Measurements from ENCODE around the gene MOCOS.

Gene MOCOS

GRCh38 chr18:36255072-36255698 is 67.9 kb downstream of the MOCOS start:
- Histone ChIP-seq H3K4me1 (ENCODE audit: insufficient read depth, low read length) (no peaks in the 10 kb centered on the region), H3K9me3 (ENCODE audit: insufficient read depth, low read depth, low read length) (no peaks in the 10 kb centered on the region), H3K9ac (ENCODE audit: low read depth, low read length) (no peak overlapping the region), H3K27me3 (ENCODE audit: insufficient read depth, low read length) (no peaks in the 10 kb centered on the region), H3K36me3 (ENCODE audit: insufficient read depth, low read depth, low read length) (no peaks in the 10 kb centered on the region), H3K27ac (ENCODE audit: low read length) (no peak overlapping the region), H3K4me3 (ENCODE audit: low read length) (no peak overlapping the region)

GRCh38 chr18:36256094-36256493 is 68.8 kb downstream of the MOCOS start:
- Histone ChIP-seq H3K27ac (ENCODE audit: low read length) (no peak overlapping the region), H3K9ac (ENCODE audit: low read depth, low read length) (no peak overlapping the region), H3K9me3 (ENCODE audit: insufficient read depth, low read depth, low read length) (no peaks in the 10 kb centered on the region), H3K4me1 (ENCODE audit: insufficient read depth, low read length) (no peaks in the 10 kb centered on the region), H3K27me3 (ENCODE audit: insufficient read depth, low read length) (no peaks in the 10 kb centered on the region), H3K36me3 (ENCODE audit: insufficient read depth, low read depth, low read length) (no peaks in the 10 kb centered on the region), H3K4me3 (ENCODE audit: low read length) (no peak overlapping the region)

- Histone ChIP-seq H3K27me3 (ENCODE audit: insufficient read depth, low read length) (no peaks in the 10 kb centered on the region), H3K27ac (ENCODE audit: low read length) (no peak overlapping the region), H3K36me3 (ENCODE audit: insufficient read depth, low read depth, low read length) (no peaks in the 10 kb centered on the region), H3K4me3 (ENCODE audit: low read length) (no peak overlapping the region), H3K4me1 (ENCODE audit: insufficient read depth, low read length) (no peaks in the 10 kb centered on the region; the same call in 1 of the 2 replicates), H3K9ac (ENCODE audit: low read depth, low read length) (no peak overlapping the region), H3K9me3 (ENCODE audit: insufficient read depth, low read depth, low read length) (no peaks in the 10 kb centered on the region)
These were observed 75.7 kb downstream of the MOCOS start for GRCh38 chr18:36262971-36263370.

- no peak overlapping the region for H3K4me3 ChIP-seq (ENCODE audit: low read length)
- no peaks in the 10 kb centered on the region; the same call in 1 of the 2 replicates for H3K4me1 ChIP-seq (ENCODE audit: insufficient read depth, low read length)
- H3K9me3 ChIP-seq (ENCODE audit: insufficient read depth, low read depth, low read length): no peaks in the 10 kb centered on the region
- H3K36me3 ChIP-seq (ENCODE audit: insufficient read depth, low read depth, low read length): no peaks in the 10 kb centered on the region
- no peak overlapping the region for H3K9ac ChIP-seq (ENCODE audit: low read depth, low read length)
- H3K27me3 ChIP-seq (ENCODE audit: insufficient read depth, low read length): no peaks in the 10 kb centered on the region
- no peak overlapping the region for H3K27ac ChIP-seq (ENCODE audit: low read length)
These were observed 77.0 kb downstream of the MOCOS start for GRCh38 chr18:36264283-36264682.

- H3K4me1 ChIP-seq (ENCODE audit: insufficient read depth, low read length): no peaks in the 10 kb centered on the region; the same call in 1 of the 2 replicates
- no peaks in the 10 kb centered on the region for H3K9me3 ChIP-seq (ENCODE audit: insufficient read depth, low read depth, low read length)
- H3K27me3 ChIP-seq (ENCODE audit: insufficient read depth, low read length): no peaks in the 10 kb centered on the region
- no peak overlapping the region for H3K9ac ChIP-seq (ENCODE audit: low read depth, low read length)
- no peak overlapping the region for H3K4me3 ChIP-seq (ENCODE audit: low read length)
- H3K36me3 ChIP-seq (ENCODE audit: insufficient read depth, low read depth, low read length): no peaks in the 10 kb centered on the region
- no peak overlapping the region for H3K27ac ChIP-seq (ENCODE audit: low read length)
These were observed 77.7 kb downstream of the MOCOS start for GRCh38 chr18:36265015-36265414.

GRCh38 chr18:36269157-36269556 is 81.9 kb downstream of the MOCOS start:
- Histone ChIP-seq H3K27me3 (ENCODE audit: insufficient read depth, low read length) (no peaks in the 10 kb centered on the region), H3K4me1 (ENCODE audit: insufficient read depth, low read length) (no peaks in the 10 kb centered on the region; the same call in 1 of the 2 replicates), H3K27ac (ENCODE audit: low read length) (no peak overlapping the region), H3K4me3 (ENCODE audit: low read length) (no peak overlapping the region), H3K9ac (ENCODE audit: low read depth, low read length) (no peak overlapping the region), H3K9me3 (ENCODE audit: insufficient read depth, low read depth, low read length) (no peaks in the 10 kb centered on the region), H3K36me3 (ENCODE audit: insufficient read depth, low read depth, low read length) (no peaks in the 10 kb centered on the region)

- Histone ChIP-seq H3K4me3 (ENCODE audit: low read length) (no peak overlapping the region), H3K9me3 (ENCODE audit: insufficient read depth, low read depth, low read length) (no peaks in the 10 kb centered on the region), H3K9ac (ENCODE audit: low read depth, low read length) (no peak overlapping the region), H3K4me1 (ENCODE audit: insufficient read depth, low read length) (no peaks in the 10 kb centered on the region; the same call in 1 of the 2 replicates), H3K36me3 (ENCODE audit: insufficient read depth, low read depth, low read length) (no peaks in the 10 kb centered on the region), H3K27ac (ENCODE audit: low read length) (no peak overlapping the region), H3K27me3 (ENCODE audit: insufficient read depth, low read length) (no peaks in the 10 kb centered on the region)
These were observed 83.9 kb downstream of the MOCOS start for GRCh38 chr18:36271153-36271552.

- no peak overlapping the region for H3K4me3 ChIP-seq (ENCODE audit: low read length)
- no peaks in the 10 kb centered on the region for H3K4me1 ChIP-seq (ENCODE audit: insufficient read depth, low read length)
These were observed 86.0 kb downstream of the MOCOS start for GRCh38 chr18:36273347-36273746.

GRCh38 chr18:36274083-36274715 is 86.9 kb downstream of the MOCOS start:
- Histone ChIP-seq H3K27me3 (ENCODE audit: insufficient read depth, low read length) (no peaks in the 10 kb centered on the region), H3K9me3 (ENCODE audit: insufficient read depth, low read depth, low read length) (no peaks in the 10 kb centered on the region), H3K9ac (ENCODE audit: low read depth, low read length) (no peak overlapping the region), H3K27ac (ENCODE audit: low read length) (no peak overlapping the region), H3K4me3 (ENCODE audit: low read length) (no peak overlapping the region), H3K36me3 (ENCODE audit: insufficient read depth, low read depth, low read length) (no peaks in the 10 kb centered on the region), H3K4me1 (ENCODE audit: insufficient read depth, low read length) (no peaks in the 10 kb centered on the region)

More at GRCh38 chr18:36273347-36273746, 86.0 kb downstream of the MOCOS start:
- Histone ChIP-seq H3K9me3 (ENCODE audit: insufficient read depth, low read depth, low read length) (no peaks in the 10 kb centered on the region), H3K36me3 (ENCODE audit: insufficient read depth, low read depth, low read length) (no peaks in the 10 kb centered on the region), H3K9ac (ENCODE audit: low read depth, low read length) (no peak overlapping the region), H3K27ac (ENCODE audit: low read length) (no peak overlapping the region), H3K27me3 (ENCODE audit: insufficient read depth, low read length) (no peaks in the 10 kb centered on the region)

GRCh38 chr18:36275561-36275960 is 88.3 kb downstream of the MOCOS start:
- no peak overlapping the region for H3K9ac ChIP-seq (ENCODE audit: low read depth, low read length)
- H3K4me1 ChIP-seq (ENCODE audit: insufficient read depth, low read length): no peaks in the 10 kb centered on the region
- H3K27me3 ChIP-seq (ENCODE audit: insufficient read depth, low read length): no peaks in the 10 kb centered on the region
- no peaks in the 10 kb centered on the region for H3K36me3 ChIP-seq (ENCODE audit: insufficient read depth, low read depth, low read length)
- no peaks in the 10 kb centered on the region for H3K9me3 ChIP-seq (ENCODE audit: insufficient read depth, low read depth, low read length)
- H3K27ac ChIP-seq (ENCODE audit: low read length): no peak overlapping the region
- no peak overlapping the region for H3K4me3 ChIP-seq (ENCODE audit: low read length)

- Histone ChIP-seq H3K27ac (ENCODE audit: low read length) (no peak overlapping the region), H3K27me3 (ENCODE audit: insufficient read depth, low read length) (no peaks in the 10 kb centered on the region; the same call in 1 of the 2 replicates), H3K4me3 (ENCODE audit: low read length) (no peak overlapping the region), H3K9ac (ENCODE audit: low read depth, low read length) (no peak overlapping the region), H3K9me3 (ENCODE audit: insufficient read depth, low read depth, low read length) (no peaks in the 10 kb centered on the region), H3K36me3 (ENCODE audit: insufficient read depth, low read depth, low read length) (no peaks in the 10 kb centered on the region), H3K4me1 (ENCODE audit: insufficient read depth, low read length) (no peaks in the 10 kb centered on the region)
These were observed 91.7 kb downstream of the MOCOS start for GRCh38 chr18:36279001-36279400.

GRCh38 chr18:36281936-36282335 is 94.6 kb downstream of the MOCOS start:
- no peak overlapping the region for H3K9ac ChIP-seq (ENCODE audit: low read depth, low read length)
- no peaks in the 10 kb centered on the region for H3K9me3 ChIP-seq (ENCODE audit: insufficient read depth, low read depth, low read length)
- no peaks in the 10 kb centered on the region for H3K4me1 ChIP-seq (ENCODE audit: insufficient read depth, low read length)
- no peak overlapping the region for H3K4me3 ChIP-seq (ENCODE audit: low read length)
- no peak overlapping the region for H3K27ac ChIP-seq (ENCODE audit: low read length)
- H3K27me3 ChIP-seq (ENCODE audit: insufficient read depth, low read length): no peaks in the 10 kb centered on the region; the same call in 1 of the 2 replicates
- H3K36me3 ChIP-seq (ENCODE audit: insufficient read depth, low read depth, low read length): no peaks in the 10 kb centered on the region

All from iPS-20b (cell line).